HG03342 (cell line): ENCODE measurements around the gene CHURC1.

Experiments
- ATAC-seq: cut with Tn5 transposase; IDR thresholded peaks from one replicate; pipeline ENCODE4 v1.9.1; 2021; ENCODE audit warnings: mild to moderate bottlenecking, moderate library complexity; ENCODE audit not compliant: unreplicated experiment

CHURC1 gene

GRCh38 chr14:64954491-64955240 lies 40.4 kb downstream of the CHURC1 start:
- no peak for ATAC-seq

- no peak for ATAC-seq
Observed at GRCh38 chr14:64955297-64955696, 41.0 kb downstream of the CHURC1 start.

GRCh38 chr14:64956697-64957406 lies 42.6 kb downstream of the CHURC1 start:
- no peak for ATAC-seq

GRCh38 chr14:64958201-64958600 lies 43.9 kb downstream of the CHURC1 start:
- no peak for ATAC-seq

- no peak for ATAC-seq
Observed at GRCh38 chr14:64958743-64959142, 44.5 kb downstream of the CHURC1 start.

- ATAC-seq, result no peak
Observed at GRCh38 chr14:64960762-64961276, 46.6 kb downstream of the CHURC1 start.

- ATAC-seq, result no peak
Observed at GRCh38 chr14:64963611-64964010, 49.4 kb downstream of the CHURC1 start.

GRCh38 chr14:64965356-64966000 lies 51.2 kb downstream of the CHURC1 start:
- no peak for ATAC-seq

- ATAC-seq, result no peak
Observed at GRCh38 chr14:64966976-64967375, 52.7 kb downstream of the CHURC1 start.

GRCh38 chr14:64968167-64968566 lies 53.9 kb downstream of the CHURC1 start:
- ATAC-seq, result no peak

- ATAC-seq, result no peak
Observed at GRCh38 chr14:64968651-64969050, 54.4 kb downstream of the CHURC1 start.

- ATAC-seq, result no peak
Observed at GRCh38 chr14:64970041-64970440, 55.8 kb downstream of the CHURC1 start.

GRCh38 chr14:64970776-64971477 lies 56.7 kb downstream of the CHURC1 start:
- no peak for ATAC-seq

GRCh38 chr14:64971491-64971942 lies 57.3 kb downstream of the CHURC1 start:
- ATAC-seq, result no peak

GRCh38 chr14:64971943-64972791 lies 57.9 kb downstream of the CHURC1 start, which contains the start of gene RAB15:
Gene RAB15, minus strand, starts transcription at chr14:64972336. Its CDS starts 260 bp downstream, at chr14:64972076.
- no peak for ATAC-seq

- ATAC-seq, result no peak
Observed at GRCh38 chr14:64973026-64973442, 58.8 kb downstream of the CHURC1 start.

GRCh38 chr14:64973826-64974225 lies 59.6 kb downstream of the CHURC1 start:
- ATAC-seq, result no peak

GRCh38 chr14:64974563-64974962 lies 60.3 kb downstream of the CHURC1 start:
- no peak for ATAC-seq

GRCh38 chr14:64979336-64980074 lies 65.2 kb downstream of the CHURC1 start:
- ATAC-seq, result no peak
